GM21390 (cell line): ENCODE results near the gene CEP164.
"Not testable (repeated sequence)": the region's sequence is repeated elsewhere in the genome, so short reads cannot be mapped to it uniquely, and the experiment has no call there.

Source experiments
- ATAC-seq: cut with Tn5 transposase; IDR thresholded peaks from one replicate; pipeline ENCODE4 v1.9.1; 2021; ENCODE audit not compliant: unreplicated experiment

The CEP164 gene

DNA sequence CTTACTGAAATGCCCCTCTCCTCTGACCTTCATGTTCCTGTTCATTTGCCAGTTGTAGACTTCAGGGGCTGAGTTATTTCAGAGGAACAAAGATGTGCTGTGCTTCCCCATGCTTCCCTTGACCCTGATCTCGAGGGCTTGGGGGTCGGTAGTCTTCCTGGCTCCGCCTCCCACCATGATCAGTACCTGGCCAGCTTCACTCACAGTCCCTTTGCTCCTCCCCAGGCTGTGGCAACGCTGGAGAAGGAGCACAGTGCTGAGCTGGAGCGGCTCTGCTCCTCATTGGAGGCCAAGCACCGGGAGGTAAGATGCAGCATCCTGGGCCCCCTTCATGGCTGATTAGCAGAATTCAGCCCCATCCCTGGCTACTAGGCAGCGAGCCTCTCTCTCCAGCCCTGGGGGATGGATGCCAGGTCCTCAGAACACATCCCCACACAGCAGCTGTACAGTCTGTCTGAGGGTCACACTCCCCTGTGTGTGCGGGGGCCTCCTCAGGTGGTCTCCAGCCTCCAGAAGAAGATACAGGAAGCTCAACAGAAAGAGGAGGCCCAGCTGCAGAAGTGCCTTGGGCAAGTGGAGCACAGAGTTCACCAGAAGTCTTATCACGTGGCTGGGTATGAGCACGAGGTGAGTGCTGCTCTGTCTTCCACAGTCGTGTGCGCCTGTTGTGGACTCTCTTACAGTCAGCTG lies 64.5 kb downstream of the CEP164 start:
- no peak for ATAC-seq

- no peak for ATAC-seq
These were observed 65.3 kb downstream of the CEP164 start for GRCh38 chr11:117392979-117393378.

- no peak for ATAC-seq
These were observed 66.7 kb downstream of the CEP164 start for GRCh38 chr11:117394221-117394925.

DNA sequence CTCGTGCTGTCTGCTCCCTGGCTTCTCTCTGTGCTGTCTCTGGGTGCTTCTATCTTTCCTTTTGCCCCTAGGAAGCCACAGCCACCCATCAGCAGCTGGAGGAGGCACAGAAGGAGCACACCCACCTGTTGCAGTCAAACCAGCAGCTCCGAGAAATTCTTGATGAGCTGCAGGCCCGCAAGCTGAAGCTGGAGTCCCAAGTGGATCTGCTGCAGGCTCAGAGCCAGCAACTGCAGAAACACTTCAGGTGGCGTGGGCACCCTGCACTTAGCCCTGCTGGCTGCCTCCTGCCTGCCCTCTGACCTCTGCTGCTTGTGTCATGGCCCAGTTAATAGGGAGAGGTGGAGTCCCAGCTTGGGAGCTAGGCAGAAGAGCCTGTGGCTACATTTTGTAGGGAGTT lies 67.8 kb downstream of the CEP164 start:
- no peak for ATAC-seq

DNA sequence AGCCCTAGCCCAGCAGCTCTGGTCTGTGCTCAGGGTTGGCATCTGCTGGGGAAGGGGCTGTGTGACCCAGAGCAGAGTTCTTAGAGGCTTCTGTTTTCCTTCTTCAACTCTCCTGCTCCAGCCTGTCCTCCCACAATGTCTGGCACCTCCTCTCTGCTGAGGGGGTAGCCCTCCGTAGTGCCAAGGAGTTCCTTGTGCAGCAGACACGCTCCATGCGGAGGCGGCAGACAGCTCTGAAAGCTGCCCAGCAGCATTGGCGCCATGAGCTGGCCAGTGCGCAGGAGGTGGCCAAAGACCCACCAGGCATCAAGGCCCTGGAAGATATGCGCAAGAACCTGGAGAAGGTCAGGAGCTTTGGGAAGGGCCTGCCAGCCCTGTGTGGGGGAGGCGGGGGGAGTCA lies 69.3 kb downstream of the CEP164 start:
- ATAC-seq = no peak

DNA sequence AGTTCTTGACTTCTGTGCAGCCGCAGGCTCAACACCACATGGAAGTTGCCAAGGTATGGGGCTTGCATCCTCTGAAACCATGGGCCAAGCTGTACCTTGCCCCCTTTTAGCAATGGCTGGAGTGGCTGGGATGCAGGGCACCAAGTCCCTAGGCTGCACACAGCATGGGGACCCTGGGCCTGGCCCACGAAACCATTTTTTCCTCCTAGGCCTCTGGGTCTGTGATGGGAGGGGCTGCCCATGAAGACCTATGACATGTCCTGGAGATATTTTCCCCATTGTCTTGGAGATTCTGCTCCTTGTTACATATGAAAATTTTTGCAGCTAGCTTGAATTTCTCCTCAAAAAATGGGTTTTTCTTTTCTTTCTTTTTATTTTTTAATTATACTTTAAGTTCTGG lies 71.0 kb downstream of the CEP164 start:
- not testable (repeated sequence) for ATAC-seq

DNA sequence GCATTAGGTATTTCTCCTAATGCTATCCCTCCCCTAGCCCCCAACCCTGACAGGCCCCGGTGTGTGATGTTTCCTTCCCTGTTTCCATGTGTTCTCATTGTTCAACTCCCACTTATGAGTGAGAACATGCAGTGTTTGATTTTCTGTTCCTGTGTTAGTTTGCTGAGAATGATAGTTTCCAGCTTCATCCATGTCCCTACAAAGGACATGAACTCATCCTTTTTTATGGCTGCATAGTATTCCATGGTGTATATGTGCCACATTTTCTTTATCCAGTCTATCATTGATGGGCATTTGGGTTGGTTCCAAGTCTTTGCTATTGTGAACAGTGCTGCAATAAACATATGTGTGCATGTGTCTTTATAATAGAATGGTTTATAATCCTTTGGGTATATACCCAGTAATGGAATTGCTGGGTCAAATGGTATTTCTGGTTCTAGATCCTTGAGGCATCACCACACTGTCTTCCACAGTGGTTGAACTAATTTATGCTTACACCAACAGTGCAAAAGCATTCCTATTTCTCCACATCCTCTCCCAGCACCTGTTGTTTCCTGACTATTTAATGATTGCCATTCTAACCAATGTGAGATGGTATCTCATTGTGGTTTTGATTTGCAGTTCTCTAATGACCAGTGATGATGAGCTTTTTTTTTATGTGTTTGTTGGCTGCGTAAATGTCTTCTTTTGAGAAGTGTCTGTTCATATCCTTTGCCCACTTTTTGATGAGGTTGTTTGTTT lies 71.6 kb downstream of the CEP164 start:
- not testable (repeated sequence) for ATAC-seq

DNA sequence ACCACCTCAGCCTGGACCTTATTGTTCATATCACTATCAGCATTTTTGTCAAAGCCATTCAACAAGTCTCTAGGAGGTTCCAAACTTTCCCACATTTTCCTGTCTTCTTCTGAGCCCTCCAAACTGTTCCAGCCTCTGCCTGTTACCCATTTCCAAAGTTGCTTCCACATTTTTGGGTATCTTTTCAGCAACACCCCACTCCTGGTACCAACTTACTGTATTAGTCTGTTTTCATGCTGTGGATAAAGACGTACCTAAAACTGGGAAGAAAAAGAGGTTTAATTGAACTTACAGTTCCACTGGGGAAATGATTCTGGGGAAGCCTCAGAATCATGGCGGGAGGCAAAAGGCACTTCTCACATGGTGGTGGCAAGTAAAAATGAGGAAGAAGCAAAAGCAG lies 78.2 kb downstream of the CEP164 start:
- ATAC-seq = not testable (repeated sequence)

DNA sequence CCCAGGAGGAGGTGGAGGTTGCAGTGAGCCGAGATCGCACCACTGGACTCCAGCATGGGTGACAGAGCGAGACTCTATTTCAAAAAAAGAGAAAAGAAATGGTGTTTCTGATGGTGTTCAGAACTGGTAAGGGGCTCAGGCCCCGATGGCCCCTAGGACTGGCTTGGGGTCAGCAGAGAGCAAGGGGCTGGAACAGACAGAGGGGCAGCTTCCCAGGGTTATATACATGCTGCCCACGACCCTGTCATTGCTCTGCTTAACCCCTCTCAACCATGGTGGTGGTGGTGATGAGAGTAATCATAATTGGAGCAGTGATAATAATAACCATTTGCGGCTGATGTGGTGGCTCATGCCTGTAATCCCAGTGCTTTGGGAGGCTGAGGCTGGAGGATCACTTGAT lies 79.4 kb downstream of the CEP164 start:
- ATAC-seq = no peak

GRCh38 chr11:117408356-117408755 lies 80.7 kb downstream of the CEP164 start:
- ATAC-seq = no peak

- ATAC-seq = no peak
These were observed 81.9 kb downstream of the CEP164 start for GRCh38 chr11:117409511-117409910.

- no peak for ATAC-seq
These were observed 82.6 kb downstream of the CEP164 start for GRCh38 chr11:117410238-117410637.

DNA sequence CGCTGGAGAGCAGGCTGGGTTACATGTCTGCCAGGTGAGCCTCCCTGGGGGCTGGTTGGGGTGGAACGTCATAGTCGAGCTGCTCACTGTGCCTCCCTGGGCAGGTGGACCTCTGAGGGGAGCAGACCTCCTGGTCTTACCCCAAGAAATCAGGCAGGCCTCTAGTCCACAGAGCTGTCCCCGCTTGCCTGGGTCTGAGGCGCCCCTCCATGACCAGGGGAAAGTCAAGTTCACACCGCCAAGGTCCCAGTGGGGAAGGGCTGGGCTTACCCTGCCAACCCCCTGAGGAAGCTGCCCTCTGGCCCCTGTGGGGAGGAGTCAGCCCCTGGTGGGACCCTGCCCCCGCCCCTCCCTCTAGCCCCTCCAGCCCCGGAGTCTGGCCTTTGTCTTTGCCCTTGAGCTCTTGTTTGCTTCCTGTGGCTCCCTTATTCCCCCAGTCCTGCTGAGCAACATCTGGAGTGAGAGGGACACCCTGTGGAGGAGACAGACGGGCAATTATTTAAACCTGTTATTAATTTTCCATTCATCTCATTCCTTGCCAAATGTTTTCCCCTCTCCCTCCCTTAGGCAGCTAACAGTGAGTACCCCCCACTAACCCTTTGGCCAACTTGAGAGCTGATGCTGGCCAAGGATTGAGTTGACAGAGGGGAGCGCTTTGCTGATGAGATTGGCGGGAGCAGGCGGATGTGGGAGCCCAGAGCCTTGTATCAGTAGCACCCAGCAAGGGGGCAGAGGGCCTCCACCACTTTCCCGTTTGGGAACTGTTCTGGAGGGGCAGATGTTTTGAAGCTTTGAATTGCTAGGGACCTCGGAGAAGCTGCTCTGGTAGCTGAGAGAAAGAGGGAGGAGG lies 83.4 kb downstream of the CEP164 start:
- no peak for ATAC-seq

- no peak for ATAC-seq
These were observed 84.1 kb downstream of the CEP164 start for GRCh38 chr11:117411736-117412135.

DNA sequence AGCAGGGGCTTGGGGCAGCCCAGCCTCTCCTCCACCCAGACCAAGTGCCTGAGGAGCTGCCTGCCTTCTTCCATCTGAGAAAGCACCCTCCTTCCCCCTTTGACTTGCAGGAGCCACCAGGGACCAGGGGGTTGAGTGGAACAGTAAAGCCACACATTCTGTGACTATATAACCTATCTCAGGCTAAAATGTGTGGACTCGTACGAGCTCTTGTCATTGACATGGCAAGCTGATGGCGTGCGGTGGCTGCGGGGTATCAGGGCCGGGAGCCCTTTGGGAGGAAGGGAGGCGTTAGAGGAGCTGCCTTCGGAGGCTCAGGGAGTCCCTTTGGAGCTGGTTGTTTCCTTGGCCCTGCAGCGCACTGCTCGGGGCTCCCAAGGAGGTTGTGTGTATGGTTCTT lies 84.5 kb downstream of the CEP164 start:
- no peak for ATAC-seq

DNA sequence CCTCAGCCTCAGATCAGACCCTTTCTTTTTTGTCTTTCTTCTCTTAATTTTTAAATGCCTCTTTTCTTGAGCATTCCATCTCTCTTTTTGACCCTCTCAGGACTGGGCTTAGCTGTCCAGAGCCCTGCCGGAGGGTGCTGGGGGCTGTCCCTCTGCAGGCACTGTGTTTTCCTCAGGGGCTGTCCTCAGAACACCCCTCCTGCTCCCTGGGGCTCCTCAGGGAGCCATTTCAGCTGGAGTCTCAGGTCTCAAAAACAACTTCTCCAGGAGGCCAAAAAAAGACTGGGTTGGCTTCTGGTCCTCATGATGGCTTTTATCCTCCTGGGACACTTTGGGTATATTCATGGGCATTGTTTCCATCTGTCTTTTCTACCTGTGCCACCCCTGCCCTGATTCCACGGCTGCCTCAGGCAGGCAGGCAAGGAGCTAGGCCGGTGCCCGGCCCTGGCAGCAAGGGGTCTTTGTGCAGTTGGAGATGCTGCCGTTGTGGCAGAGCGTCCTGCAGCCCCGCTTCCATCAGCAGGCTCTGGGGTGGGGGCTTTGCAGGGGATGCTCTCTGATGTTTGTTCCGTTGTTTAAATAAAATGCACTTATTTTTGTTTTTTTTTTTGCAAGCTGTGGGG lies 85.1 kb downstream of the CEP164 start:
- ATAC-seq = no peak

DNA sequence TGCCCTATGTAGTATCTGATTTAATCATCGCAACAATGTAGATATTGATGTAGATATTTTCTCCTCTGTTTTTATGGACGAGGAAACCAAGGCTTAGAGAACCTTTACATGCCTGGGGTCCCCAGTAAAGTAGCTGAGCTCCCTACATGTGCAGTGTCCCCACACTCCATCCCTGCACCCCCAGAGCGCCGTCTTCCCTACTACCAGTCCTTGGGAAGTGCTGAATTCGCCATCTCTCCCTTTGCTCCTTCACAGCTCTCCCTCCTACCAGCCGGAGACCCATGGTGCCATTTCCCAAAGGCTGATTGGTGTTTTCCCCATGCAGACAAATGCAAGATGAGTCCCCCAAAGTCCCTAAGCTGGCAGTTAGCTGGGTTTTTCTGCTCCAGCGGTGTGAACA lies 86.0 kb downstream of the CEP164 start:
- ATAC-seq = no peak

- no peak for ATAC-seq
These were observed 87.1 kb downstream of the CEP164 start for GRCh38 chr11:117414724-117415123.

GRCh38 chr11:117415358-117415896 lies 87.8 kb downstream of the CEP164 start:
- ATAC-seq = no peak

DNA sequence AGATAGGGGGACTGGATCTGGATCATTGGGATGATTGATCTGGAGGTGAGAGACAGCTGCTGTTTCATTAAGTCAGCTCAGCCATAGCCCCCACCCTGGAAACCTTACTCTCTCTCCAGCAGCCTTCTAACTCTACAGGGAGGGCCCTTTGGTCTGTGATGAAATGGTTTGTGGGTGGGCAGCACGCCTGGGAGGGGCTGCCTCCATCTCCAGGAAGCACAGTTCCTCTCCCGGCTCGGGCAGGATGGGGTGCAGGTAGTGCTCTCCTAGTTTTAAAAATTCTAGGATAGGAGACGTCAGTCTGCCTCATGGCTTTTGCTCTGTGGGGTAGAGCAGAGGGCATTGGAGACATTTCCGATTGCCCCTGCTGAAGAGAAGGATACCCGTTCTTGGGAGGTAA lies 89.7 kb downstream of the CEP164 start:
- ATAC-seq = no peak
